ENCODE data around the gene MOB3C.

Gene MOB3C

GRCh38 chr1:46621930-46622329 is 5.3 kb upstream of the MOB3C start:
- Histone ChIP-seq H3K9ac (ENCODE audit: low read length) (peak overlapping the region; percentile 42), H2BK12ac (ENCODE audit: low read length in 2 of 2) (no peak overlapping the region), H3K4me3 (ENCODE audit: insufficient read depth in 1 of 2, low read depth in 1 of 2, low read length in 2 of 2) (peak overlapping the region in 1 of 2 experiments; percentile 34), H3K4me1 (ENCODE audit: control insufficient read depth, insufficient read depth, low read depth, low read length) (peaks cover 7% of the 10 kb centered on the region), H3K4me2 (ENCODE audit: low read length, poor library complexity, severe bottlenecking) (peak overlapping the region; percentile 13), H4K8ac (ENCODE audit: low read length) (no peak overlapping the region), H2BK15ac (ENCODE audit: low read depth, poor library complexity, severe bottlenecking) (no peak overlapping the region), H3K23ac (ENCODE audit: low read length in 2 of 2) (no peak overlapping the region), H3K79me1 (replicated peaks; ENCODE audit: low read length, poor library complexity, severe bottlenecking) (no peaks in the 10 kb centered on the region), H3K36me3 (ENCODE audit: control insufficient read depth in 1 of 2, insufficient read depth in 2 of 2, low read depth in 1 of 2, low read length in 2 of 2) (no peaks in the 10 kb centered on the region), H2BK120ac (ENCODE audit: low read depth, low read length) (no peak overlapping the region), H3K14ac (ENCODE audit: low read length in 2 of 2) (no peak overlapping the region), H2AK5ac (ENCODE audit: low read length, severe bottlenecking) (no peak overlapping the region), H3K9me3 (ENCODE audit: control insufficient read depth, low read length) (no peaks in the 10 kb centered on the region), H2BK5ac (ENCODE audit: low read depth, low read length, poor library complexity, severe bottlenecking) (no peak overlapping the region), H2AFZ (ENCODE audit: low read depth, low read length) (no peak overlapping the region), H4K91ac (ENCODE audit: low read length) (no peak overlapping the region), H3K27ac (ENCODE audit: low read length, poor library complexity, severe bottlenecking) (no peak overlapping the region), H3K4ac (ENCODE audit: low read depth in 1 of 2, low read length in 2 of 2) (no peak overlapping the region), H3K27me3 (ENCODE audit: control insufficient read depth in 1 of 2, insufficient read depth in 1 of 2, low read length in 2 of 2) (peaks cover 4 to 13% of the 10 kb centered on the region in 2 experiments), H3K18ac (ENCODE audit: low read depth in 1 of 2, low read length in 2 of 2) (no peak overlapping the region)
- WGBS = 78% methylated on average over 6 of the region's 7 CpGs
- DNase-seq = no peak

DNA sequence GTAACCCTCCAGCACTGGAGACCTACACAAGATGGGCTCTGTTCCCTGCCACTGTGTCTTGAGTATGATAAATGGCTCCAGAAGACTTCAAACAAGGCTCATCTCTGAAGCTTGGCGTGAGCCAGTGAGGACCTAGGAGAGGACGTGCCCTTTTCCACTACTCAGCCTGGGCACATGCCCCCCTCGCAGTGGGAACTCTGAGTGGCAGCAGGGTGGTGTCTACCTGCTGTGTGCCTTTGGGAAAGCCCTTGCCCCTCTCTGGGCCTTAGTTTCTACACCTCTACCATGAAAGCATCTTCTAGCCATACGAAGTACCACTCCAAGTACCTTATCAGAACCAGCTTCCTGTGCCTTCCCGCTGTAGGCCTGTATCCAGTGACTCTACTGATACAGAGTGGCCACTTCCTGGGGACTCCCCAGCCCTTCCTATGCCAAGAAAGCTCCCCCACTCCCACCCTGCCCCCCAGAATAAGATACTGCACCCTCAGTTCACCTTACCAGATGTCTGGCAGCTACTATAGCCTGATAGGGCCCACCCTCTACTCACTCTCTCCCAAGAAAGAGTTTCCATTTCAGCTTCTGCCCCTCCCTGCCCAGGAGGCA is 3.1 kb upstream of the MOB3C start:
- no peak overlapping the region for H3K14ac ChIP-seq (ENCODE audit: low read length in 2 of 2)
- no peak overlapping the region for H2BK15ac ChIP-seq (ENCODE audit: low read depth, poor library complexity, severe bottlenecking)
- 94% methylated on average over 5 of the region's 5 CpGs for WGBS

DNA sequence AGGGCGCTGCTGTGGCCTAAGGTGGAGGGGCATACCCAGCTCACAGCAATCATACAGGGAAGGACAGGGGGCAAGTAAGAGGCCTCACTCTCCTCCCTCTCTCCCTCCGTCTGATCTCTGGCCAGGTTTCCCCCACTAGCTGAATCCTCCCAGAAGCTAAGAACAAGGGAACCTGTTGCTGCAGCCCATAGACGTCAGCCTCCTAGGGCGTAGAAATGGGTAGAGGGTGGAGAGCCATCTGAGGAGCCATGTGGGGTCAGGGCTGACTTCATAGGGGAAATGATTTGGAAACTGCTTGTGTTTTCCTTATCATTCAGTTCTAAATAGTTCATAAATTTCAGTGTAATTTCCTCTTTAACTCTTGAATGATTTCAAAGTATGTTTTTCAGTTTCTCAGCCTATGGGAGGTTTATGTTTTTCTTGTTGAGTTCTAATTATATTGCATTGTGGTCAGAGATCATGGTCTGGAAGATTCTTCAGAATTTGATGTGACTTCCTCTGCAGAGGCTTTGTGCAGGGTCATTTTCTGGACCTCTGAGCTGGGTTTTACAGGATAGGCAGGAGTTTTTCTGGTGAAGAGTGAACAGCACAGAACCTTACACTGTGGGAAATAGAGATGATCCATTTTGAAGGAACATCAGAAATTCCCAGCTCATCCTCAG is 2.3 kb upstream of the MOB3C start:
- no peak overlapping the region for H3K9ac ChIP-seq (ENCODE audit: low read length)
- no peak overlapping the region for H2BK12ac ChIP-seq (ENCODE audit: low read length in 2 of 2)
- no peak overlapping the region for H3K18ac ChIP-seq (ENCODE audit: low read depth in 1 of 2, low read length in 2 of 2)
- H3K9me3 ChIP-seq (ENCODE audit: control insufficient read depth, low read length) = no peaks in the 10 kb centered on the region
- no peak overlapping the region for H2BK5ac ChIP-seq (ENCODE audit: low read depth, low read length, poor library complexity, severe bottlenecking)
- H3K4me1 ChIP-seq (ENCODE audit: control insufficient read depth, insufficient read depth, low read depth, low read length) = peaks cover 23% of the 10 kb centered on the region
- no peak overlapping the region for H3K4me2 ChIP-seq (ENCODE audit: low read length, poor library complexity, severe bottlenecking)
- H2AK5ac ChIP-seq (ENCODE audit: low read length, severe bottlenecking) = no peak overlapping the region
- no peak overlapping the region for H4K8ac ChIP-seq (ENCODE audit: low read length)
- no peak overlapping the region for H3K4ac ChIP-seq (ENCODE audit: low read depth in 1 of 2, low read length in 2 of 2)
- no peaks in the 10 kb centered on the region for H3K36me3 ChIP-seq (ENCODE audit: control insufficient read depth in 1 of 2, insufficient read depth in 2 of 2, low read depth in 1 of 2, low read length in 2 of 2)
- WGBS = 82% methylated on average over 2 of the region's 4 CpGs
- no peak overlapping the region for H4K91ac ChIP-seq (ENCODE audit: low read length)
- no peak overlapping the region for H3K4me3 ChIP-seq (ENCODE audit: insufficient read depth in 1 of 2, low read depth in 1 of 2, low read length in 2 of 2)
- no peak overlapping the region for H2BK120ac ChIP-seq (ENCODE audit: low read depth, low read length)
- no peak for DNase-seq
- H3K23ac ChIP-seq (ENCODE audit: low read length in 2 of 2) = no peak overlapping the region
- H2AFZ ChIP-seq (ENCODE audit: low read depth, low read length) = no peak overlapping the region
- H3K14ac ChIP-seq (ENCODE audit: low read length in 2 of 2) = no peak overlapping the region
- H3K79me1 ChIP-seq (replicated peaks; ENCODE audit: low read length, poor library complexity, severe bottlenecking) = peaks cover 12% of the 10 kb centered on the region
- no peak overlapping the region for H2BK15ac ChIP-seq (ENCODE audit: low read depth, poor library complexity, severe bottlenecking)
- H3K27me3 ChIP-seq (ENCODE audit: control insufficient read depth in 1 of 2, insufficient read depth in 1 of 2, low read length in 2 of 2) = peaks cover 4 to 13% of the 10 kb centered on the region in 2 experiments
- H3K27ac ChIP-seq (ENCODE audit: low read length, poor library complexity, severe bottlenecking) = no peak overlapping the region

More for the DNA sequence above, 3.1 kb upstream of the MOB3C start:
- Histone ChIP-seq H2BK12ac (ENCODE audit: low read length in 2 of 2) (no peak overlapping the region), H3K9ac (ENCODE audit: low read length) (no peak overlapping the region), H3K27me3 (ENCODE audit: control insufficient read depth in 1 of 2, insufficient read depth in 1 of 2, low read length in 2 of 2) (peaks cover 4 to 13% of the 10 kb centered on the region in 2 experiments), H4K8ac (ENCODE audit: low read length) (no peak overlapping the region), H3K4me3 (ENCODE audit: insufficient read depth in 1 of 2, low read depth in 1 of 2, low read length in 2 of 2) (no peak overlapping the region), H3K36me3 (ENCODE audit: control insufficient read depth in 1 of 2, insufficient read depth in 2 of 2, low read depth in 1 of 2, low read length in 2 of 2) (no peaks in the 10 kb centered on the region), H3K4me1 (ENCODE audit: control insufficient read depth, insufficient read depth, low read depth, low read length) (peaks cover 18% of the 10 kb centered on the region), H3K27ac (ENCODE audit: low read length, poor library complexity, severe bottlenecking) (no peak overlapping the region), H2BK5ac (ENCODE audit: low read depth, low read length, poor library complexity, severe bottlenecking) (no peak overlapping the region), H3K4me2 (ENCODE audit: low read length, poor library complexity, severe bottlenecking) (no peak overlapping the region), H3K23ac (ENCODE audit: low read length in 2 of 2) (no peak overlapping the region), H2AK5ac (ENCODE audit: low read length, severe bottlenecking) (no peak overlapping the region), H3K4ac (ENCODE audit: low read depth in 1 of 2, low read length in 2 of 2) (no peak overlapping the region), H3K79me1 (replicated peaks; ENCODE audit: low read length, poor library complexity, severe bottlenecking) (peaks cover 8% of the 10 kb centered on the region), H4K91ac (ENCODE audit: low read length) (no peak overlapping the region), H3K18ac (ENCODE audit: low read depth in 1 of 2, low read length in 2 of 2) (no peak overlapping the region), H2BK120ac (ENCODE audit: low read depth, low read length) (no peak overlapping the region), H3K9me3 (ENCODE audit: control insufficient read depth, low read length) (no peaks in the 10 kb centered on the region), H2AFZ (ENCODE audit: low read depth, low read length) (no peak overlapping the region)
- DNase-seq = no peak

- no peak overlapping the region for H2AK5ac ChIP-seq (ENCODE audit: low read length, severe bottlenecking)
Observed at GRCh38 chr1:46617833-46618232, 1.2 kb upstream of the MOB3C start.

More at GRCh38 chr1:46617833-46618232, 1.2 kb upstream of the MOB3C start:
- DNase-seq = no peak
- no peak overlapping the region for H3K4me3 ChIP-seq (ENCODE audit: insufficient read depth in 1 of 2, low read depth in 1 of 2, low read length in 2 of 2)
- H3K9ac ChIP-seq (ENCODE audit: low read length) = no peak overlapping the region
- peaks cover 19% of the 10 kb centered on the region for H3K79me1 ChIP-seq (replicated peaks; ENCODE audit: low read length, poor library complexity, severe bottlenecking)
- H3K4me1 ChIP-seq (ENCODE audit: control insufficient read depth, insufficient read depth, low read depth, low read length) = peaks cover 31% of the 10 kb centered on the region
- no peak overlapping the region for H4K8ac ChIP-seq (ENCODE audit: low read length)
- H3K9me3 ChIP-seq (ENCODE audit: control insufficient read depth, low read length) = no peaks in the 10 kb centered on the region
- H2BK120ac ChIP-seq (ENCODE audit: low read depth, low read length) = no peak overlapping the region
- H2AFZ ChIP-seq (ENCODE audit: low read depth, low read length) = no peak overlapping the region
- H2BK5ac ChIP-seq (ENCODE audit: low read depth, low read length, poor library complexity, severe bottlenecking) = no peak overlapping the region
- H4K91ac ChIP-seq (ENCODE audit: low read length) = no peak overlapping the region
- no peak overlapping the region for H3K4ac ChIP-seq (ENCODE audit: low read depth in 1 of 2, low read length in 2 of 2)
- 88% methylated on average over 1 of the region's 3 CpGs for WGBS
- no peak overlapping the region for H3K27ac ChIP-seq (ENCODE audit: low read length, poor library complexity, severe bottlenecking)
- H3K14ac ChIP-seq (ENCODE audit: low read length in 2 of 2) = no peak overlapping the region
- no peak overlapping the region for H3K23ac ChIP-seq (ENCODE audit: low read length in 2 of 2)
- no peak overlapping the region for H2BK12ac ChIP-seq (ENCODE audit: low read length in 2 of 2)
- no peak overlapping the region for H3K18ac ChIP-seq (ENCODE audit: low read depth in 1 of 2, low read length in 2 of 2)
- H2BK15ac ChIP-seq (ENCODE audit: low read depth, poor library complexity, severe bottlenecking) = no peak overlapping the region
- H3K4me2 ChIP-seq (ENCODE audit: low read length, poor library complexity, severe bottlenecking) = no peak overlapping the region
- H3K36me3 ChIP-seq (ENCODE audit: control insufficient read depth in 1 of 2, insufficient read depth in 2 of 2, low read depth in 1 of 2, low read length in 2 of 2) = peaks cover 2 to 4% of the 10 kb centered on the region in 2 experiments
- peaks cover 4 to 13% of the 10 kb centered on the region in 2 experiments for H3K27me3 ChIP-seq (ENCODE audit: control insufficient read depth in 1 of 2, insufficient read depth in 1 of 2, low read length in 2 of 2)
